Esophagus squamous epithelium (tissue), 4 donors: Measurements from ENCODE around the gene CEP57L1.

Experiments
- CTCF ChIP-seq, 6 experiments: fragments of 450-650 bp in 4 of 6; fragments of 200-600 bp in 2 of 6; sonication (generic) in 2 of 6; IDR thresholded peaks; one replicate each; pipeline ENCODE4 v1.5.1; 2016 to 2019; ENCODE audit warnings: antibody characterized with exemption in 6 of 6, mild to moderate bottlenecking in 4 of 6, moderate library complexity in 4 of 6
- POLR2A ChIP-seq, 4 donors: fragments of 450-650 bp; IDR thresholded peaks; one replicate each; pipeline ENCODE4 v1.6.1; 2017; ENCODE audit warnings: antibody characterized with exemption in 4 of 4, mild to moderate bottlenecking in 4 of 4, moderate library complexity in 3 of 4

GRCh38 chr6:109058620-109059019 is 36.7 kb upstream of the CEP57L1 start:
- TF ChIP-seq CTCF (IDR thresholded peaks at IDR 0.05) (no peak), POLR2A (IDR thresholded peaks at IDR 0.05) (no peak)
